GM19397 (cell line): ENCODE results near the gene TMEM255B.
"Not testable (repeated sequence)": the region's sequence is repeated elsewhere in the genome, so short reads cannot be mapped to it uniquely, and the experiment has no call there.

ENCODE experiments used
- ATAC-seq: cut with Tn5 transposase; IDR thresholded peaks from one replicate; pipeline ENCODE4 v1.9.1; 2021; ENCODE audit warnings: mild to moderate bottlenecking, moderate library complexity; ENCODE audit not compliant: unreplicated experiment

TMEM255B gene

GRCh38 chr13:113758651-113759524 is at the start of gene TMEM255B:
Gene TMEM255B, plus strand, starts transcription at chr13:113759226. Its CDS starts 44 bp downstream, at chr13:113759270.
- peak; percentile 89 for ATAC-seq

- no peak for ATAC-seq
Measured at GRCh38 chr13:113722921-113723320, 36.1 kb upstream of the TMEM255B start.

- no peak for ATAC-seq
Measured at GRCh38 chr13:113723410-113724015, 35.5 kb upstream of the TMEM255B start.

GRCh38 chr13:113724016-113724758 is 34.8 kb upstream of the TMEM255B start:
- ATAC-seq, result no peak

GRCh38 chr13:113724780-113725315 is 34.2 kb upstream of the TMEM255B start:
- ATAC-seq, result peak; percentile 89

- not testable (repeated sequence) for ATAC-seq
Measured at GRCh38 chr13:113725329-113726105, 33.5 kb upstream of the TMEM255B start.

GRCh38 chr13:113726106-113726821 is 32.8 kb upstream of the TMEM255B start:
- not testable (repeated sequence) for ATAC-seq

- no peak for ATAC-seq
Measured at GRCh38 chr13:113726961-113727411, 32.0 kb upstream of the TMEM255B start.

GRCh38 chr13:113728571-113729054 is 30.4 kb upstream of the TMEM255B start:
- no peak for ATAC-seq

- no peak for ATAC-seq
Measured at GRCh38 chr13:113729187-113730019, 29.6 kb upstream of the TMEM255B start.

GRCh38 chr13:113730258-113730691 is 28.8 kb upstream of the TMEM255B start:
- no peak for ATAC-seq

GRCh38 chr13:113730831-113731191 is 28.2 kb upstream of the TMEM255B start:
- ATAC-seq, result no peak

- no peak for ATAC-seq
Measured at GRCh38 chr13:113731192-113732175, 27.5 kb upstream of the TMEM255B start.

- ATAC-seq, result no peak
Measured at GRCh38 chr13:113732176-113732960, 26.7 kb upstream of the TMEM255B start.

GRCh38 chr13:113732961-113733950 is 25.8 kb upstream of the TMEM255B start:
- ATAC-seq, result no peak
